GM12878 (cell line): ENCODE data around the gene SH2D6. TPM values are rescaled to one million over a fixed set of nuclear protein-coding genes. Genes with fewer than 3 reads are reported as not detected.

Source experiments
- ATAC-seq: fragments of 200-7000 bp; cut with Tn5 transposase; 3 replicates; pipeline ENCODE4 v1.9.1; 2020; ENCODE audit warnings: mild to moderate bottlenecking, moderate library complexity
- BruUV-seq: library from RNA; stranded (reverse); fragments of 400-500 nt; replicated peaks from 2 replicates; lab custom pipeline; 2021; lab: Mats Ljungman, UMichigan
- CTCF ChIA-PET: fragments of 300-600 bp; sonication (Branson Sonifier 250); formaldehyde crosslinking; extraction: SDS; loops from one replicate; lab custom pipeline; 2021; ENCODE audit warnings: inconsistent platforms; lab: Yijun Ruan, JAX
- POLR2A ChIA-PET: fragments of 350-600 bp; formaldehyde crosslinking; extraction: SDS; loops from one replicate; lab custom pipeline; 2021; ENCODE audit warnings: inconsistent platforms; lab: Charles Lee
- RAD21 ChIA-PET: fragments of 300-600 bp; sonication (Branson Sonifier 250); formaldehyde crosslinking; loops from one replicate; lab custom pipeline; 2023; ENCODE audit warnings: antibody characterized with exemption; ENCODE audit not compliant: unreplicated experiment; lab: Charles Lee
- SMC1A ChIA-PET: fragments of 300-600 bp; sonication (Branson Sonifier 250); formaldehyde crosslinking; loops from one replicate; lab custom pipeline; 2023; ENCODE audit not compliant: unreplicated experiment, uncharacterized antibody; lab: Charles Lee
- DNase-seq: peaks from one replicate; pipeline ENCODE4 v3.0.0-alpha.2; 2011; ENCODE audit warnings: low read depth, low spot score
- FAIRE-seq: peaks from 3 replicates; lab custom pipeline; 2011; peaks lifted over from hg19 to GRCh38; lab: Jason Lieb, UNC
- H2AFZ ChIP-seq: 2 replicates; pipeline ENCODE4 v1.6.0; 2011; ENCODE audit warnings: low read depth, low read length, control low read depth; ENCODE audit not compliant: control insufficient read depth
- H3K27ac ChIP-seq: 2 replicates; pipeline ENCODE4 v1.5.1; 2011; ENCODE audit warnings: control low read depth; ENCODE audit not compliant: control insufficient read depth, insufficient read depth
- H3K27me3 ChIP-seq, 2 experiments: replicated peaks in 1 of 2; 2 replicates each; pipeline versions ENCODE4 v1.6.0 to v1.6.1; 2011; ENCODE audit warnings: low read length in 1 of 2; ENCODE audit not compliant: control insufficient read depth in 2 of 2, insufficient read depth in 2 of 2
- H3K36me3 ChIP-seq, 2 experiments: 2 replicates each; pipeline ENCODE4 v1.5.1; 2011; ENCODE audit warnings: low read length in 1 of 2; ENCODE audit not compliant: control insufficient read depth in 2 of 2, insufficient read depth in 2 of 2
- H3K4me1 ChIP-seq: 2 replicates; pipeline ENCODE4 v1.6.1; 2011; ENCODE audit warnings: mild to moderate bottlenecking, low read length, moderate library complexity, mixed read lengths; ENCODE audit not compliant: control insufficient read depth, insufficient read depth
- H3K4me2 ChIP-seq: 2 replicates; pipeline ENCODE4 v1.6.0; 2011; ENCODE audit warnings: control low read depth; ENCODE audit not compliant: control insufficient read depth, insufficient read depth
- H3K4me3 ChIP-seq: fragments of 200-600 bp; sonication (generic); 2 replicates; pipeline ENCODE4 v1.5.1; 2016
- H3K79me2 ChIP-seq: 2 replicates; pipeline ENCODE4 v1.6.0; 2011; ENCODE audit warnings: low read length; ENCODE audit not compliant: control insufficient read depth, insufficient read depth
- H3K9ac ChIP-seq: 2 replicates; pipeline ENCODE4 v1.8.0; 2011; ENCODE audit warnings: low read length, control low read depth, mixed read lengths; ENCODE audit not compliant: control insufficient read depth, insufficient read depth
- H3K9me3 ChIP-seq: replicated peaks from 3 replicates; pipeline ENCODE4 v1.5.1; 2011; ENCODE audit warnings: mild to moderate bottlenecking, low read length; ENCODE audit not compliant: control insufficient read depth, insufficient read depth
- H4K20me1 ChIP-seq: 2 replicates; pipeline ENCODE4 v1.6.0; 2011; ENCODE audit not compliant: control insufficient read depth, insufficient read depth
- BACH1 ChIP-seq: fragments of 450-650 bp; IDR thresholded peaks from 2 replicates; pipeline ENCODE4 v1.6.1; 2017; ENCODE audit warnings: mild to moderate bottlenecking, borderline replicate concordance
- DPF2 ChIP-seq: fragments of 450-650 bp; IDR thresholded peaks from 2 replicates; pipeline ENCODE4 v1.6.1; 2017; ENCODE audit warnings: mild to moderate bottlenecking
- POLR2A ChIP-seq: IDR thresholded peaks from 2 replicates; pipeline ENCODE4 v1.6.1; 2011; ENCODE audit warnings: low read depth, mild to moderate bottlenecking, low read length
- PRDM15 ChIP-seq: fragments of 450-650 bp; formaldehyde crosslinking; IDR thresholded peaks from 2 replicates; pipeline ENCODE4 v1.4.0; 2020; ENCODE audit warnings: mild to moderate bottlenecking, moderate library complexity
- WGBS: methylation state at CpG from one replicate; pipeline ENCODE4 v1.1.6; 2016; ENCODE audit warnings: low lambda C conversion rate; ENCODE audit not compliant: insufficient replicate concordance, insufficient coverage; ENCODE audit errors: missing lambda C conversion rate; 5-methylcytosine and 5-hydroxymethylcytosine counted together
- in situ Hi-C: fragments of 300-500 bp; cut with MboI; formaldehyde crosslinking; loops from 9 replicates; pipeline ENCODE4 v1.14.3; 2018; ENCODE audit warnings: mixed read lengths
- intact Hi-C: fragments of 100-400 bp; cut with micrococcal nuclease; formaldehyde crosslinking; loops from one replicate; pipeline ENCODE4 v1.14.2; 2022; ENCODE audit not compliant: unreplicated experiment
- polyA plus RNA-seq, 11 experiments: library from polyadenylated mRNA; depleted of rRNA in 4 of 11; unstranded in 6 of 11; stranded (reverse) in 5 of 11; fragments of >200 nt; fragmentation: Nextera tagmentation in 4 of 11; fragmentation: Illumina TruSeq in 1 of 11; extraction: Ambion mirVana in 4 of 11; extraction: Trizol in 1 of 11; gene quantifications; 1 replicate in 1 of 11; 2 replicates in 10 of 11; pipeline versions ENCODE4 v1.2.1 to v1.2.3, GENCODE V29; 2011 to 2016; ENCODE audit warnings: inconsistent platforms in 2 of 11, missing spikeins in 2 of 11, low read depth in 1 of 11
- total RNA-seq, 4 experiments: library from RNA; depleted of rRNA in 3 of 4; stranded (reverse); fragments of >200 nt in 3 of 4; fragmentation: Illumina TruSeq in 1 of 4; extraction: Trizol in 1 of 4; gene quantifications; 2 replicates each; pipeline versions ENCODE4 v1.2.1 to v1.2.3, GENCODE V29; 2013 to 2021
- TF ChIP-seq, protein P1 (sequence below): IDR thresholded peaks from 2 replicates; pipeline ENCODE4 v1.6.1; 2012; ENCODE audit warnings: low read depth, low read length, improper control_type of control experiment

The SH2D6 gene
- total and polyA plus RNA-seq, 10 of the 15 experiments (the other 5 are each of a cell fraction or from before 2014, with no cell fraction given), result 0.23 to 0.59 (median 0.34) TPM; not detected in 6

DNA sequence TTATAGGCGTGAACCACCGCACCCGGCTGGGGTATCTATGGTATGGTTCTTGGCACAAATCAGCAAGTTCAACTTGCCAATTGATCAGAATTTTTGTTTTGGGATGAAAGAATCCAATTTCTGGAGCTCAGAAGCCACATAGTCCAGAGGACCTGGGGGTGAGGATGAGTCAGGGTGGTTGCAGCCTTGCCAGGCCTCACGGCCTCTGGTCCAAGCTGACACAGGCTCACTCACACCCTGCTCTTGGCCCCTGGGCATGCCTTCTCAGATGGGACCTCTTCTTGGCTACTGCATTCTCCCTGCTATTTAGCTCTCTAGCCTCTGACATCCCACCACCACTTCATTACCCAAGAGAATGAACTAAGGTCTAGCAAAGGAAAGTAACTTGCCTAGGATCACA lies 24.7 kb upstream of the SH2D6 start:
- WGBS, result 94% methylated on average over 4 of the region's 4 CpGs
- no TSS peak for BruUV-seq
- ATAC-seq (no peak), DNase-seq (no peak), FAIRE-seq (no peak)
- ChIA-PET CTCF (interaction anchor here (0.5 to 7.0 kb wide), 5 partner anchors 11 to 163 kb away, joined by 3 to 104 read pairs (median 6); partner anchors contain the start of gene SH2D6), POLR2A (interaction anchor here (1.2 kb wide), 1 partner anchor 14 kb away, joined by 7 read pairs; no protein-coding TSS in a partner anchor), RAD21 (interaction anchor here (3.4 to 7.7 kb wide), 2 partner anchors 26 to 157 kb away, joined by 30 to 60 read pairs; partner anchors contain the start of gene SH2D6), SMC1A (interaction anchor here (3.5 kb wide), 1 partner anchor 14 kb away, joined by 11 read pairs; no protein-coding TSS in a partner anchor)
- no peak overlapping the region for H3K27ac ChIP-seq
- no peak overlapping the region for H3K4me3 ChIP-seq
- in situ Hi-C loops (no loop called here), intact Hi-C loops (no loop called here)
- no peaks in the 10 kb centered on the region for H4K20me1 ChIP-seq
- TF ChIP-seq DPF2 (no peak), POLR2A (no peak), PRDM15 (CRISPR knock-in tag) (no peak), BACH1 (no peak)
- TF ChIP-seq, protein P1, sequence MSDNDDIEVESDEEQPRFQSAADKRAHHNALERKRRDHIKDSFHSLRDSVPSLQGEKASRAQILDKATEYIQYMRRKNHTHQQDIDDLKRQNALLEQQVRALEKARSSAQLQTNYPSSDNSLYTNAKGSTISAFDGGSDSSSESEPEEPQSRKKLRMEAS, result no peak
- peaks cover 3 to 8% of the 10 kb centered on the region in 2 experiments; a peak in 3 of 4 replicates for H3K36me3 ChIP-seq
- no peaks in the 10 kb centered on the region for H3K9me3 ChIP-seq
- no peak overlapping the region for H3K4me2 ChIP-seq
- H3K9ac ChIP-seq, result no peak overlapping the region
- H2AFZ ChIP-seq, result no peak overlapping the region
- peaks cover 16% of the 10 kb centered on the region for H3K4me1 ChIP-seq
- no peaks in the 10 kb centered on the region for H3K79me2 ChIP-seq
- H3K27me3 ChIP-seq, result no peaks in the 10 kb centered on the region
